Activated CD4-positive, alpha-beta T cell treated with anti-CD3 and anti-CD28 coated beads, Interleukin-2, amount 50 U/mL, for 48 hours (primary cell): ENCODE data around the gene TUBB4A.

ENCODE experiments used
- DNase-seq, 2 experiments: peaks; one replicate each; pipeline ENCODE4 v3.0.0-alpha.2; 2020

Gene TUBB4A

DNA sequence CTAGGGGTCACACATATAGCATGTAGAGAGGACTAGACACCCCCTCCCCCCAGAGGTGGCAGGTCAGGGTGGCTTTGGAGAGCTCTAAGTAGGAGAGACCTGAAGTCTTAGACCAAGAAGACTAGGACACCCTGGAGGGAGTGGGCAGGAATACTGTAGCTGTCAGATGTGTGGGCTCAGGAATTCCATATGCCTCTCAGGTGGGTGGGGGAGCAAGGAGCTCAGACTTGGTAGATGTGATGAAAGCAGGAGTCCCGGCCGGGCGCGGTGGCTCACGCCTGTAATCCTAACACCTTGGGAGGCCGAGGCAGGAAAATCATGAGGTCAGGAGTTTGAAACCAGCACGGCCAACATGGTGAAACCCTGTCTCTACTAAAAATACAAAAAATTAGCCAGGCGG lies 36.4 kb downstream of the TUBB4A start:
- no peak for DNase-seq

GRCh38 chr19:6465006-6465405 lies 37.1 kb downstream of the TUBB4A start:
- DNase-seq = no peak

GRCh38 chr19:6464070-6464873 lies 37.8 kb downstream of the TUBB4A start, which contains the start of gene CRB3:
CRB3 (plus strand) TSS chr19:6464271; CDS start chr19:6464702, 431 bp downstream.
- DNase-seq = peak; percentile 27 to 36

- peak; percentile 98 to 99 for DNase-seq
Observed at GRCh38 chr19:6460099-6460884, 41.8 kb downstream of the TUBB4A start.

DNA sequence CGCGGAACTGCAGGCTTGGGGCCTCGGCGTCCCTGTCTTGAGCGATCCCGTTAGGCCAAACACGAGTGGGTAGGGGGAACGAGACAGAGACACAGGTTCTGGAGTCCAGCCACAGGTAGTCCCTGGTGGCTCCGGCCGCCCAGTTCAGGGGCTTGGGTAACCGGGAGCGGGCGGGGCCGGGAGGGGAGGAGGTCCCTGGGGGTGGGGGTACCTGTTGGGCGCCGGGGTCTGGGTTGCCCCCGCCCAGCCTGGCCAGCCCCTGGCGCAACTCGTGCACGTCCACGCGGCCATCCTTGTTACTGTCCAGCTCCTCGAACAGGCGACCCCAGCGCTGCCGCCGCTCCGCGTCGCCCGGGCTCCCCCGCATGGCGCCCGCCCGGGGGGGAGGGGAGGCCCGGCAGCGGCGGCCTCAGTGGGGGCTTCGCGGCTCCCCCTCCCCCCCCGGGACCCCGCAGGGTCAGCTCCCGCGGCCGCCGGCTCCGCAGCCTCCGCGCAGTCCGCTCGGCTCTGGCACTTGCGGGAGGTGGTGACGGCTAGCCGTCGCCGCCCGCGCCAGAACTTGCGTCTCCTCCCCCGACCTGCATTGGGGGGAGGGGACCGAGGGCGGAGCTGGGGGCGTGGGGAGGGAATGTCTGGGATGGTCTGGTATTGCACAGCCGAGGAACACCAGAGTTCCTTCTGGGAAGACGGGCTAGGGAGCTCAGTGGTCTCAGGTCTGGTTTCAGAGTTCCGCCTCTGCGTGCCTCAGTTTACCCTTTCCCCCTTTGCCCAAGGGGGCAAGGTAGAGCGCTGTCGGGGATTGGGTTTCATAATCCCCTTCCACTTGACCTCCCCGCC lies 42.6 kb downstream of the TUBB4A start, which contains the start of gene SLC25A23:
SLC25A23 (minus strand) TSS at position 531 of the 837 bp plus-strand sequence; CDS start at position 367, 164 bp downstream.
- DNase-seq = peak; percentile 75 to 77

DNA sequence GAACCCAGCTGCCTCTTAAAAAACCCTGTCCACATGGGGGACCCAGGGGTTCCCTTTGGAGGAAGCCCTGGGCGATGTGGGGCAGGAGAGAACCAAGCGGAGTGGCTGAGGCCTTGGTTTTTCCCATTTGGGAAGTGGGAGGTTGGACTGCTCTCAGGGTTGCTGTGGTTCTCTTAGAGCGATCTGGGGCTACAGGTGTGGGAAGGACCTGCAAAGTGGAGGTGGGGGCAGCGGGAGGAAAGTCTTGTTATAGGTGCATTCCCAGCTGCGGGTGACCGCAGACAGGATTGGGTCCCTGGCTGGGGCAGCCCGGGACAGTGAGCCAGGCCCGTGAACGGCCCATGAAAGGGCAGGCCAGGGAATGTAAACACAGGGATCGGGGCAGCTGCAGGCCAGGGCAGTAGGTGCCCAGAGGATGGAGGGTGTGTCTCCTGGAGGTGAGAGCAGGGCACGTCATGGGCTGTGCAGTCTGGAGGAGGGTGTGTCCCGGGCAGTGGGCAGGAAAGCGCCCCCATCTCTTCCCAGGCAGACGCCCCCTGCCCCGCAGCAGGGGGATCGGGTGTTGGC lies 43.3 kb downstream of the TUBB4A start:
- DNase-seq = no peak

GRCh38 chr19:6457958-6458694 lies 44.0 kb downstream of the TUBB4A start:
- DNase-seq = no peak

DNA sequence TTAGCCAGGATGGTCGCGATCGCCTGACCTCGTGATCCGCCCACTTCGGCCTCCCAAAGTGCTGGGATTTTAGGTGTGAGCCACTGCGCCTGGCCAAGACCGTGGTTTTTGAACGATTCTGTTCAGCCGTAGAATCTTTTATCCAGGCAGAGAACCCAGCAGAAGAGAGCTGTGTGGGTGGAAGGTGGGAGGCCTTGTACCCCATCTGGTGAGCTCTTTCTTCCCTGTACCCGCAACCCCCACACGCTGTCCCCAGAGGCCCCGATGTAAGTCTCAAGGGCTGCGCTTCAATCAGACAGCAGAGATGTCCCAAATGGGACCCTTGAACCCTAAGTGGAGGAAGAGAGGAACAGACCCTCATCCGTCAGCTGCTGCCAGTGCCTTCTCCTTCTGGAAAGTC lies 46.2 kb downstream of the TUBB4A start:
- no peak for DNase-seq

GRCh38 chr19:6453951-6454565 lies 48.1 kb downstream of the TUBB4A start:
- DNase-seq = no peak

GRCh38 chr19:6452899-6453298 lies 49.2 kb downstream of the TUBB4A start:
- DNase-seq = no peak

GRCh38 chr19:6452223-6452614 lies 49.9 kb downstream of the TUBB4A start:
- no peak for DNase-seq

- DNase-seq = no peak
Observed at GRCh38 chr19:6451583-6452222, 50.4 kb downstream of the TUBB4A start.

- DNase-seq = no peak
Observed at GRCh38 chr19:6450166-6450565, 51.9 kb downstream of the TUBB4A start.

GRCh38 chr19:6448045-6448444 lies 54.1 kb downstream of the TUBB4A start:
- DNase-seq = no peak

DNA sequence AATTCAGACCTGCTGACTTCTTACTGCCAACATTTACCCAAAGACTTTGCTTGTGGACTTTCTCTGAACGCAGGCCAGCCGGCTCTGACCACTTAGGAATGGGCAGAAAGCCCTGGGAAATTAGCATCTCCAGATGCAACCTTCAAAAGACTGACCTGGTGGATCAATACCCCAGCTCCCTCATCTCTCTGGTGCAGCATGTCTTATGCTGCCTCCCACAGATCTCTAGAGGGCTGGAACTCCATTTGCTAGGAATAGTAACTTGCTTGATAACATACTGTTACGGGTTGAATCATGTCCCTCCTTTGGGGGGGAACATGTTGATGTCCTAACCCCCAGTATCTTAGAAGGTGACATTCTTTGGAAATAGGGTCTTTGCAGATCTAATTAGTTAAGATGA lies 55.7 kb downstream of the TUBB4A start:
- DNase-seq = no peak
